Skeletal muscle cell (primary cell): ENCODE results near the gene KCNJ12.

Experiments
- DNase-seq: peaks from one replicate; pipeline ENCODE4 v3.0.0-alpha.2; 2010; ENCODE audit warnings: low read depth
- H3K4me3 ChIP-seq: 2 replicates; pipeline ENCODE4 v1.5.1; 2011; ENCODE audit warnings: low read depth, mild to moderate bottlenecking, control low read depth, low read length, moderate library complexity

The KCNJ12 gene

GRCh38 chr17:21361020-21361809 lies 14.9 kb upstream of the KCNJ12 start:
- no peak overlapping the region for H3K4me3 ChIP-seq
- no peak for DNase-seq

DNA sequence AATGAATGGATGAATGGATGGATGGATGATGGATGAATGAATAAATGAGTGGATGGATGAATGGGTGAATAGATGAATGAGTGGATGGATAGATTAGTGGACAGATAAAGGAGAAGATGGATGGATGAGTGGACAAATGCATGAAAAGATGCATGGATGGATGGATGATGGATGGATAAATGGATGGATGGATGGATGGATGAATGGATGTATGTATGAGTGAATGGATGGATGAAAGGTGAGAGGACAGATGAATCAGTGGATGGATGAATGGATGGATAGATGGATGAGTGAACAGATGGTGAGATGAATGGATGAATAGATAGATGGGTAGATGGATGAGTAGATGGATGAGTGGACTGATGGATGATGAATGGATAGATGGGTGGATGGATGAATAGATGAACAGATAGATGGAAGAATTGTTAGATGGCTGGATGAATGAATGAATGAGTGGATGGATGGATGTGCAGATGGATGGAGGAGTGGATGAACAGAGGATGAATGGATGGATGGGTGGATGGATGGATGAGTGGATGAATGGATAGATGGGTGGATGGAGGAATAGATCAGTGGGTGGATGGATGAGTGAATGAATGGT lies 13.7 kb upstream of the KCNJ12 start:
- DNase-seq, result no peak
- H3K4me3 ChIP-seq, result no peak overlapping the region

DNA sequence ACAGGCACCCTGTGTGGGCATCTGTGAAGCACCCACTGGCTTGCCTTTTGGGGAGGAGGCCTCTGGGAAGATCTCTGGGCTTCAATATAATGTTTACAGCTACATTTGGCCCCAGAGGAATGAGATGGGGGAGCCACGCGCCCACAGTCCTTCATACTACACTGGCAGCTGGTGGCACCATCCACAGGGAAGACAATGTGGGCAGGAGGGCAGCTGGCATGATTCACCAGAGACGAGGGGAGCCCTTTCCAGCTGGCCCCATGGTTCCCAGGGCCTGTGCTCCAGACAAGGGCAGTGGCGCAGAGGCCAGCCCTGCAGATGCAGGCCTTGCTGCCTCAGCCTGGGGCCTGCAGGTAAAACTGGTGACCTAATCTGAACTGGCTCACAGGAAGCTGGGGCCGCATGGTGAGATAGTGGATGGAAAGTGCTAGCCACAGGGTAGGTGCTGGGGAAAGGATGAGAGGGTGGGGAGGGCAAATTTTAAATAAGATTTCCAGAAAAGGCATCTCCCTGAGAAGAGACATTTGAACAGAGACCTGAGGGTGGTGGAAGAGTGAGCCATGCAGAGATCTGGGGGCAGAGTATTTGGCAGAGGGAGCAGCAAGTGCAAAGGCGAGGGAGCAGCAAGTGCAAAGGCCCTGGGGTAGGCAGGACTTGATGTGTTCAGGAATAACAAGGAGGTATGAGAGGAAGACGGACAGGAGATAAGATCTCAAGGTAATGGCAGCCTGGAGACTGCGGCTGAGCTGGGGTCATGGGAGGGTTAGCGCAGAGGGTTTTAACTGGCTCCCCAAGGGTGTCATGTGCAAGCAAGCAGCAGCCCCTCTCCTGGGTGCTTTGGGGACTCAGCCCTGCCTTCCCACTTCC lies 12.1 kb upstream of the KCNJ12 start:
- no peak overlapping the region for H3K4me3 ChIP-seq
- DNase-seq, result no peak

GRCh38 chr17:21365016-21365415 lies 11.1 kb upstream of the KCNJ12 start:
- no peak overlapping the region for H3K4me3 ChIP-seq
- DNase-seq, result no peak

DNA sequence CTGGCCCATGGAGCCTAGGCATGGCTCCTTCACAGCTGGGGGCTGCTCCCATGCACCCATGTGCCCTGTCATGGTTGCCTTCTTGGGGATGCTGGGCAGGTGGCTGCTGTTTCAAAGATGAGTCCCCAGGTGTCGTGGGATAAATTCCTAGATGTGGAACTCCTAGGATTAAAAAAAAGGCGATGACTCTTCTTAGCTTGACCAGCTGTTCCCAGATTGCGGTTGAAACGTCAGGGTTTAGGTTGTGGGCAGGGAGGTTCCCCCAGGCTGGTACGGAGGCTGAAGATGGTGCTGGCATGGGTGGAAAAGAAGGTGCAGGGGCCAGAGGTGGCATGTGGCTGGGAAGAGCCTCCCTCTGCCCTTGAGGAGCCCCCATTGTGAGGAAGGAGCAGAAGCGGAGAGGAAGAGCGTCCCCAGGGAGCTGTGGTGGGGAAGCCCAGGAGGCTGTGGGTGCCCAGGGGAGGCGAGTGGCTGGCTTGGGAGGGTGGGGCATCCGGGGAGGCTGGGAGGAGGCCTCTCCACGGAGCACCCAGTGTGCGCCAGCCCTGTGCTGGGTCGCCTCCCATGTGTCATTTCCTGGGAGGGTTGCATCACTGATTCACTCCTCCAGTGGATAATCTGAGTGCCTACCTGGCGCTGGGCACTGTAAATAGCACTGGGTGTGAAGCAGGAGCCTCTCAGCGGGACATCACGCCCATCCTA lies 7.5 kb upstream of the KCNJ12 start:
- H3K4me3 ChIP-seq, result no peak overlapping the region
- no peak for DNase-seq

- H3K4me3 ChIP-seq, result no peak overlapping the region
Measured at GRCh38 chr17:21369395-21369794, 6.8 kb upstream of the KCNJ12 start.

GRCh38 chr17:21370430-21370829 lies 5.7 kb upstream of the KCNJ12 start:
- H3K4me3 ChIP-seq, result no peak overlapping the region
- DNase-seq, result no peak

More at GRCh38 chr17:21369395-21369794, 6.8 kb upstream of the KCNJ12 start:
- no peak for DNase-seq

GRCh38 chr17:21371511-21372081 lies 4.6 kb upstream of the KCNJ12 start:
- H3K4me3 ChIP-seq, result no peak overlapping the region
- DNase-seq, result no peak

- no peak for DNase-seq
- no peak overlapping the region for H3K4me3 ChIP-seq
Measured at GRCh38 chr17:21372256-21372954, 3.8 kb upstream of the KCNJ12 start.

GRCh38 chr17:21373036-21373435 lies 3.1 kb upstream of the KCNJ12 start:
- H3K4me3 ChIP-seq, result no peak overlapping the region
- DNase-seq, result peak; percentile 23

DNA sequence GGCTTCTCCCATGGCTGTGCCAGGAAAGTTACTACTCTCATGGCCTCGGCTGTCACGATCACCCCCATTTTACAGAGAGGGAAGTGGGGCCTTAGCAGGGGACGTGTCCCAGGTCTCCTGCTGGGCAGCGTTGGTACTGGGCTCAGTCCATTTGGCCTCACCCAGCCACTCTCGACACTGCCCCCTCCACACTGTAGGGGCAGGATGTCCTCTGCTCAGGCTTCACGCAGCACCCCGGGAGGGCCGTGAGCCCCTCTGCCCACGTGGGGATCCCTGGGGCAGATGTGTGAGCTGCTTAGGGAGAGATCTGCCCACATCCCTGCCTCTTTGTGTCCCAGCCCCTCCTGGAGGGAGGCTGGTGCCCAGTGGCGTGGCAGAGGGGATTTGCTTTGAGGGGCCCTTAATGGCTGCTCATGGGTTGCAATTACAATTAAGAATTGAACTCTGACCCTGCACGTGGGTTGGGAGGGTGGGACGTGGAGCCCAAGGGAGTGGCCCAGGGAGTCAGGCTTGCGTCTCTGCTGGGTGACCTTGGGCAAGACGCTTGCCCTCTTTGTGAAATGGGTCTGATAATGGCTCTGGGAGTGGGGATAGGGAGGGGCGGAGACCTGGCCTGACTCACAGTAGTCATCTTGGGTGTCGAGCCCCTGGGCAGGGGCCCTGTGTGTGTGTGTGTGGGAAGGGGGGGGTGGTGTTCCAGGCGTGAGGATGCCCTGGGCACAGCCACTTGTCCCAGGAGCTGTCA lies 2.3 kb upstream of the KCNJ12 start:
- no peak for DNase-seq
- H3K4me3 ChIP-seq, result no peak overlapping the region

- no peak overlapping the region for H3K4me3 ChIP-seq
- no peak for DNase-seq
Measured at GRCh38 chr17:21374441-21375161, 1.6 kb upstream of the KCNJ12 start.

GRCh38 chr17:21375162-21375560 lies 996 bp upstream of the KCNJ12 start:
- no peak overlapping the region for H3K4me3 ChIP-seq
- DNase-seq, result no peak

- DNase-seq, result no peak
Measured at GRCh38 chr17:21375757-21376080, 438 bp upstream of the KCNJ12 start.

GRCh38 chr17:21376759-21377690 lies 868 bp downstream of the KCNJ12 start:
- DNase-seq, result no peak
- peak overlapping the region; percentile 46 for H3K4me3 ChIP-seq

More at GRCh38 chr17:21375757-21376080, 438 bp upstream of the KCNJ12 start:
- H3K4me3 ChIP-seq, result no peak overlapping the region

GRCh38 chr17:21377705-21378396 lies 1.7 kb downstream of the KCNJ12 start:
- peak overlapping the region; percentile 46 for H3K4me3 ChIP-seq
- no peak for DNase-seq
